GM12801 (cell line): Measurements from ENCODE around the gene PLCH2.

Experiments
- CTCF ChIP-seq: IDR thresholded peaks from one replicate; pipeline ENCODE4 v1.5.1; 2011; ENCODE audit warnings: control low read depth; ENCODE audit not compliant: insufficient read length; ENCODE audit errors: extremely low read depth

The PLCH2 gene

DNA sequence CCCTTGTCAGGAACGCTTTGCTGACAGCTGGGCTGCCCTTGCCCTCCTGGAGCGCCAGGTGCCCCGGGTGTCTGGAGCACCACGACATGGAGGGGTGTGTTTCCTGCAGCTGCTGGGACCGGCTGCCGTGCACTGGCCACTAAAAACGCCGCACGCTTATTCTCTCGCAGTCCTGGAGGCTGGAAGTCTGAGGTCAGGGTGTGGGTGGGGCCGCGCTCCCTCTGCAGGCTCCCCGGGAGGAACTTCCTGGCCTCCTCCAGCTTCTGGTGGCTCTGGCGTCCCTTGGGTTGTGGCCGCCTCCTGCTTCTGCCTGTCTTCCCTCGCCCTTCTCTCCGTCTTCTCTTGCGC, 28.0 kb upstream of the PLCH2 start:
- TF ChIP-seq CTCF = no peak

GRCh38 chr1:2449636-2450454, 26.2 kb upstream of the PLCH2 start:
- TF ChIP-seq CTCF = no peak

DNA sequence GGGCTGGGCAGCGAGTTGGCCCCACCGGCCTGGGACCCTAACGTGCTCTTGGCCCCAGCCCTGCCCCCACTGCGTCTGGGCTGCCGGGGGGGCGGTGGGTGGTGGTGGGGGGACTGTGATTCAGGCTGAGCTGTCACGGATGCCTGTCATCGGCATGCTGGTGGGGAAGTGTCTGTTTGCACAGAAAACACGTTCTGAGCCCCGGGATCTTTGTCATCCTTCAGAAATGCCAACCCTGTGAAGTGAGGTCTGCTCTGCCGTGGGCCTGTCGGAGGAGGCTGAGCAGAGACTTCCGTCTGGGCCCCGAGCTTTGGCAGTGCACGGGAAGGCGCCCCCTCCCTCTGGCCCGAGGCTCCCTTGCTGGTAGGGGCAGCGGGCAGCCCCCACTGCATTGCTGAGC, 24.3 kb upstream of the PLCH2 start:
- TF ChIP-seq CTCF = no peak

DNA sequence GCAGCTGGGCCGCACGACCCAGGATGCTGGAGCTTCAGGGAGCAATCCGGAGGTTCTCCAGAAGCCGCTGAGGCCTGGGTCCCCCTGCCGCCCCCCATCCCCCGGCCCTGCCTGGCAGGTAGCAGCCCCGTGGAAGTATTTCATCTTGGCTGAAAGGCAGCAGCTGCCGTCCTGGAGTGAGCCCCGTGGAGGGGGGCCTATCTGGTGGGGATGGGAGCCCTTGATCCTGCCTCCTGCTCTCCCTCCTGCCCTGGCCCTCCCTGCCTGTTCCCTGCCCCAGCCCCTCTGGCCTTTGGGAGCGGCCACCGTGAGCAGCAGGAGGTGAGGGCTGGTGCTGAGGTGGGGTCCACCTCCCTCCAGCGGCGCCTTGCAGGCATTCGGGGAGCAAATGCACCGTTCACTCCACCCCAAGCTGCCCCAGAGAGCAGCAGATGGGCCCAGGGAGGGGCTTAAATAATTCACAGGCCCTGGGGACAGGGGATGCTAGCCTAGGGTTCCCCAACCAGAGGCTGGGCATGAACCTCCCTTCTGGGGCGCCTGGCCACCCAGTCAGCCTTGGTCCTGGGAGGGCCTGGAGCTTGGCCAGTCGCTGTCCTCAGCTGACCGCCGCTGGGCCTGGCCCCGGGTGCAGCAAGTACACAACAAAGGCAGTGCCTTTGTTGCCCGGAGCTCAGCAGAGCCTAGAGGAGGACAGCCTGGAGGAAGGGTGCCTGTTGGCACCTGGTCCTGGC, 23.7 kb upstream of the PLCH2 start:
- TF ChIP-seq CTCF = no peak

DNA sequence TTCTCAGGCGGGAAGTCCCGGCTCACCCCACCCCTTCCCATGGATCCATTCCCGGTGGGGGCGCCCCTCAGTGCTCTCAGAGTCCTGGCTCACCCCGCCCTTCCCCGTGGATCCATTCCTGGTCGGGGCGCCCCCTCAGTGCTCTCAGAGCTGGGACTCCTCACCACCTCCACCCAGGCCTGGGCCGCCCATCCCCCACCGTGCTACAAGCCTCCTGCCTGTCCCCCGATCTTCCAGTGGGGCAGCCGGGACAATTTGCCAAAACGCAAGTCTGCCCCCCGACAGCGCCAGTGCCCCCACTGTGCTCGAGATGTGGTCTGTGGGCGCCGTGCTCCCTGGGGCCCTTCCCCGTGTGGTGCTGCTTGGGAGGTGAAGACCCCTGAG, 23.2 kb upstream of the PLCH2 start:
- no peak for TF ChIP-seq CTCF

- TF ChIP-seq CTCF = no peak
Measured at GRCh38 chr1:2454227-2454626, 21.9 kb upstream of the PLCH2 start.

DNA sequence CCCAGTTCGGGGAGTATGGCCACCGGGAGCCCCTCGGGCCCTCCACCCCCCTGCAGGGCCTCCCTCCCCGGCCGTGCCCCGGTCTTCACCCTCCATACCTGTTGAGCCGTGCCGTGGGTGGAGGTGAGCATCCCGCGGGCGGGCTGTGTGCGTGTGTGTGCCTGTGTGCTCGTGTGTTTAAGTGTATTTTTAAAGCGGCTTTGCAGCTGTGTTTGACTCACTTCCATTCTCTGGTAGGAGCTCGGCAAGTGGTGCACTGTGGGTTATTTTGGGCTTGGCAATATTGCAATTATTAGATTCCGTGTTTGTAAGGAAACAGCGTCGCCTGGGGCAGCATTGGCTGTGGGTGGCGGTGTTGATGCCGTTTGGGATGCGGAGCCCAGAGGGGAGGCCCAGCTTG, 20.3 kb upstream of the PLCH2 start:
- TF ChIP-seq CTCF = no peak
